GM23338 (cell line): ENCODE results near the gene ADM2. TPM values are rescaled to one million over a fixed set of nuclear protein-coding genes. Genes with fewer than 3 reads are reported as not detected.

Experiments used
- ATAC-seq: fragments of 200-7000 bp; cut with Tn5 transposase; 3 replicates; pipeline ENCODE4 v1.9.1; 2020
- DNase-seq: peaks from one replicate; pipeline ENCODE4 v3.0.0-alpha.2; 2015; ENCODE audit warnings: low spot score
- H2AFZ ChIP-seq: fragments of 200-600 bp; sonication (generic); 2 replicates; pipeline ENCODE4 v1.8.0; 2016; ENCODE audit warnings: antibody characterized with exemption, mild to moderate bottlenecking, moderate library complexity
- H3F3A ChIP-seq: fragments of 200-600 bp; sonication (generic); replicated peaks from 2 replicates; pipeline ENCODE4 v1.8.0; 2017; ENCODE audit warnings: antibody characterized with exemption, mixed run types, low read depth
- H3K27ac ChIP-seq: fragments of 200-600 bp; sonication (generic); 2 replicates; pipeline ENCODE4 v1.6.1; 2016; ENCODE audit warnings: low read depth
- H3K27me3 ChIP-seq: fragments of 200-600 bp; sonication (generic); 2 replicates; pipeline ENCODE4 v1.8.0; 2016; ENCODE audit warnings: mild to moderate bottlenecking, mixed run types, moderate library complexity; ENCODE audit not compliant: insufficient read depth
- H3K36me3 ChIP-seq: fragments of 200-600 bp; sonication (generic); 2 replicates; pipeline ENCODE4 v1.8.0; 2016; ENCODE audit warnings: mild to moderate bottlenecking; ENCODE audit not compliant: insufficient read depth
- H3K4me1 ChIP-seq: fragments of 200-600 bp; sonication (generic); 2 replicates; pipeline ENCODE4 v1.8.0; 2016; ENCODE audit warnings: mild to moderate bottlenecking, moderate library complexity; ENCODE audit not compliant: insufficient read depth
- H3K4me2 ChIP-seq: fragments of 200-600 bp; sonication (generic); 2 replicates; pipeline ENCODE4 v1.7.1; 2017; ENCODE audit warnings: mixed run types
- H3K4me3 ChIP-seq: fragments of 200-600 bp; sonication (generic); 2 replicates; pipeline ENCODE4 v1.6.1; 2016; ENCODE audit warnings: mixed run types
- H3K79me2 ChIP-seq: fragments of 200-600 bp; sonication (generic); replicated peaks from 2 replicates; pipeline ENCODE4 v1.8.0; 2017; ENCODE audit warnings: mild to moderate bottlenecking; ENCODE audit not compliant: insufficient read depth
- H3K9me2 ChIP-seq: fragments of 200-600 bp; sonication (generic); 2 replicates; pipeline ENCODE4 v1.8.0; 2017; ENCODE audit not compliant: insufficient read depth
- H4K20me1 ChIP-seq: fragments of 200-600 bp; sonication (generic); replicated peaks from 2 replicates; pipeline ENCODE4 v1.8.0; 2017; ENCODE audit warnings: mild to moderate bottlenecking; ENCODE audit not compliant: insufficient read depth
- H3K27ac Mint-ChIP-seq: 2 replicates; pipeline ENCODE4 v1.8.0; 2020; ENCODE audit warnings: inconsistent platforms, mild to moderate bottlenecking, moderate library complexity, mixed read lengths
- H3K27me3 Mint-ChIP-seq: 3 replicates; pipeline ENCODE4 v1.8.0; 2022; ENCODE audit warnings: low read depth, mild to moderate bottlenecking, moderate library complexity, mixed read lengths, inconsistent platforms; ENCODE audit not compliant: insufficient read depth, poor library complexity
- H3K36me3 Mint-ChIP-seq: 3 replicates; pipeline ENCODE4 v1.8.0; 2021; ENCODE audit warnings: low read depth, mild to moderate bottlenecking, inconsistent platforms, moderate library complexity, mixed read lengths
- H3K4me1 Mint-ChIP-seq: 3 replicates; pipeline ENCODE4 v1.8.0; 2020; ENCODE audit warnings: mild to moderate bottlenecking, inconsistent platforms, mixed read lengths
- H3K4me3 Mint-ChIP-seq: 3 replicates; pipeline ENCODE4 v1.8.0; 2021; ENCODE audit warnings: moderate library complexity, mild to moderate bottlenecking, inconsistent platforms, mixed read lengths
- H3K9me3 Mint-ChIP-seq: 3 replicates; pipeline ENCODE4 v1.8.0; 2020; ENCODE audit warnings: moderate library complexity, mild to moderate bottlenecking, inconsistent platforms, mixed read lengths
- CREB1 ChIP-seq: fragments of 250-450 bp; sonication (Bioruptor Pico); IDR thresholded peaks from 2 replicates; pipeline ENCODE4 v1.5.0; 2020; ENCODE audit warnings: low read depth, mild to moderate bottlenecking, moderate library complexity
- EZH2 ChIP-seq: fragments of 200-600 bp; sonication (generic); IDR thresholded peaks from one replicate; pipeline ENCODE4 v1.8.0; 2017; ENCODE audit warnings: antibody characterized with exemption, mild to moderate bottlenecking, low read depth; ENCODE audit not compliant: unreplicated experiment
- POLR2AphosphoS5 ChIP-seq: IDR thresholded peaks from 2 replicates; pipeline ENCODE4 v1.6.1; 2016; ENCODE audit warnings: antibody characterized with exemption, low read depth
- REST ChIP-seq: IDR thresholded peaks from one replicate; pipeline ENCODE4 v1.6.1; 2018; ENCODE audit warnings: antibody characterized with exemption; ENCODE audit not compliant: unreplicated experiment
- ZNF114 ChIP-seq: fragments of 250-450 bp; sonication (Bioruptor Pico); IDR thresholded peaks from 2 replicates; pipeline ENCODE4 v1.5.0; 2020; ENCODE audit warnings: mild to moderate bottlenecking, moderate library complexity
- polyA plus RNA-seq: library from polyadenylated mRNA; unstranded; fragments of >200 nt; fragmentation: Nextera tagmentation; extraction: Ambion mirVana; gene quantifications from 2 replicates; pipeline ENCODE4 v1.2.1, GENCODE V29; 2016
- total RNA-seq: library from RNA; depleted of rRNA; stranded (reverse); fragments of >200 nt; shearing (Covaris generic); gene quantifications from 2 replicates; pipeline ENCODE4 v1.2.3, GENCODE V29; 2014
- TF ChIP-seq, protein P1 (sequence below): IDR thresholded peaks from 2 replicates; pipeline ENCODE4 v1.6.1; 2016; ENCODE audit warnings: antibody characterized with exemption

The ADM2 gene
- total and polyA plus RNA-seq, 2 experiments from 2014 or later: 3.3 to 7.1 TPM

GRCh38 chr22:50528682-50529415 lies 47.5 kb downstream of the ADM2 start (continued):
- no peak for TF ChIP-seq REST
- no peak for TF ChIP-seq POLR2AphosphoS5
- TF ChIP-seq ZNF114: no peak
- no peak for TF ChIP-seq CREB1
- TF ChIP-seq, protein P1, sequence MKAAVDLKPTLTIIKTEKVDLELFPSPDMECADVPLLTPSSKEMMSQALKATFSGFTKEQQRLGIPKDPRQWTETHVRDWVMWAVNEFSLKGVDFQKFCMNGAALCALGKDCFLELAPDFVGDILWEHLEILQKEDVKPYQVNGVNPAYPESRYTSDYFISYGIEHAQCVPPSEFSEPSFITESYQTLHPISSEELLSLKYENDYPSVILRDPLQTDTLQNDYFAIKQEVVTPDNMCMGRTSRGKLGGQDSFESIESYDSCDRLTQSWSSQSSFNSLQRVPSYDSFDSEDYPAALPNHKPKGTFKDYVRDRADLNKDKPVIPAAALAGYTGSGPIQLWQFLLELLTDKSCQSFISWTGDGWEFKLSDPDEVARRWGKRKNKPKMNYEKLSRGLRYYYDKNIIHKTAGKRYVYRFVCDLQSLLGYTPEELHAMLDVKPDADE: no peak

DNA sequence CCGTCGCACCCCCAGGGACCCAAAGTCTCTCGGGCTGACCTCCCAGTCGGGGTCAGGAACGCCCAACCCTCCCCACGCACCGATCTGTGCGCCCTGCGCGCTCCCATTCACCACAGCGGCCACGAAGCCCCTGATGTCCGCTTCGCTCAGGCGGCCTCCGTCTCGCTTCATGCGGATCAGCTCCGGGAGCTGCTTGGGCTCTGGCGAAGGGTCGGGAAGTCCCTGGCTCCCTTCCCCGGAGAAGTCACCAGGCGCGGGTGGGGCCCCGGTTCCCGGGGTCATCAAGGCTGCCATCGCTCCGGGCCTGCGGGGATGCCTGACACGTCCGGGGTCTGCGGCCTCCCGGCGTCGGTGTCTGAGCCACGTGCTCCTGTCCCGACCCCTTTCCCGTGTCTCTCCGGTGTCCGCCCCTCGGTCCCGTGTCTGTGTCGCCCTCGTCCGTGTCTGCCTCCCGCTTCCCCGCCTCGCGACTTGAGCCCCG lies 48.1 kb downstream of the ADM2 start:
- peaks cover 76% of the 10 kb centered on the region for H3K27me3 Mint-ChIP-seq
- no peaks in the 10 kb centered on the region for H3K36me3 ChIP-seq

GRCh38 chr22:50529897-50530579 lies 48.7 kb downstream of the ADM2 start, which contains the start of gene TYMP:
TSS of gene TYMP (minus strand) at chr22:50530012. CDS start at chr22:50529709, 303 bp downstream.
- DNase-seq: peak; percentile 44
- ATAC-seq: peak; percentile 4; the same call in 2 of the 3 replicates
- no peaks in the 10 kb centered on the region for H3K36me3 ChIP-seq
- H3K27ac ChIP-seq: no peak within 1 kb of the TSS
- no peaks in the 10 kb centered on the region for H3K9me2 ChIP-seq
- H3K4me1 ChIP-seq: 0 out of 2 replicates have a peak, but pooled peaks cover 4% of the 10 kb centered on the region
- Mint-ChIP-seq H3K27ac (no peak within 1 kb of the TSS), H3K27me3 (peaks cover 76% of the 10 kb centered on the region), H3K4me3 (peak within 1 kb of the TSS; percentile 65), H3K36me3 (no peaks in the 10 kb centered on the region), H3K9me3 (no peaks in the 10 kb centered on the region; the same call in 2 of the 3 replicates), H3K4me1 (peaks cover 10% of the 10 kb centered on the region; the same call in 2 of the 3 replicates)
- H2AFZ ChIP-seq: peak within 1 kb of the TSS; percentile 78
- H4K20me1 ChIP-seq: no peaks in the 10 kb centered on the region; the same call in none of the 2 replicates
- no peaks in the 10 kb centered on the region for H3K79me2 ChIP-seq
- H3F3A ChIP-seq: no peaks in the 10 kb centered on the region; the same call in none of the 2 replicates
- peak within 1 kb of the TSS; percentile 66 for H3K4me3 ChIP-seq
- H3K27me3 ChIP-seq: peaks cover 83% of the 10 kb centered on the region
- peak within 1 kb of the TSS; percentile 87 for H3K4me2 ChIP-seq
- peak; percentile 56 for TF ChIP-seq EZH2

More for the DNA sequence above, 48.1 kb downstream of the ADM2 start:
- Histone ChIP-seq H3F3A (peaks cover 1% of the 10 kb centered on the region), H3K79me2 (no peaks in the 10 kb centered on the region), H2AFZ (no peak overlapping the region), H3K9me2 (no peaks in the 10 kb centered on the region), H3K4me1 (peaks cover 4% of the 10 kb centered on the region; the same call in 1 of the 2 replicates), H3K27ac (no peak overlapping the region), H4K20me1 (no peaks in the 10 kb centered on the region; the same call in none of the 2 replicates), H3K4me3 (peak overlapping the region; percentile 66; the same call in 1 of the 2 replicates), H3K27me3 (peaks cover 79% of the 10 kb centered on the region), H3K4me2 (peak overlapping the region; percentile 87; the same call in 1 of the 2 replicates)
- H3K27ac Mint-ChIP-seq: no peak overlapping the region
- no peak for TF ChIP-seq POLR2AphosphoS5
- TF ChIP-seq EZH2: peak; percentile 68
- peaks cover 4% of the 10 kb centered on the region for H3K36me3 Mint-ChIP-seq
- no peak for ATAC-seq
- peaks cover 4% of the 10 kb centered on the region; the same call in 2 of the 3 replicates for H3K9me3 Mint-ChIP-seq
- peaks cover 13% of the 10 kb centered on the region for H3K4me1 Mint-ChIP-seq
- DNase-seq: peak; percentile 43
- no peak overlapping the region for H3K4me3 Mint-ChIP-seq
